ENCODE results near the gene NME7.

Gene NME7

GRCh38 chr1:169092399-169092798 lies 275.2 kb downstream of the NME7 start:
- in situ Hi-C loops (cut with HindIII; ENCODE audit: low sequenced_read_pairs): no loop called here
- no peak for DNase-seq (ENCODE audit: low read depth)
- no peak overlapping the region for H3K4me3 ChIP-seq (ENCODE audit: low read depth, low read length)
- no peak for TF ChIP-seq CTCF (IDR thresholded peaks at IDR 0.05; ENCODE audit: low read depth, low read length, missing control alignments)

GRCh38 chr1:169091480-169091941 lies 276.1 kb downstream of the NME7 start:
- no peak for TF ChIP-seq CTCF (IDR thresholded peaks at IDR 0.05; ENCODE audit: low read depth, low read length, missing control alignments)
- in situ Hi-C loops (cut with HindIII; ENCODE audit: low sequenced_read_pairs): no loop called here

GRCh38 chr1:169090900-169091311 lies 276.7 kb downstream of the NME7 start:
- no peak for TF ChIP-seq CTCF (IDR thresholded peaks at IDR 0.05; ENCODE audit: low read depth, low read length, missing control alignments)
- in situ Hi-C loops (cut with HindIII; ENCODE audit: low sequenced_read_pairs): no loop called here
- H3K4me3 ChIP-seq (ENCODE audit: low read depth, low read length): no peak overlapping the region
- no peak for DNase-seq (ENCODE audit: low read depth)

More at GRCh38 chr1:169091480-169091941, 276.1 kb downstream of the NME7 start:
- DNase-seq (ENCODE audit: low read depth): no peak
- no peak overlapping the region for H3K4me3 ChIP-seq (ENCODE audit: low read depth, low read length)

GRCh38 chr1:169090308-169090899 lies 277.2 kb downstream of the NME7 start:
- no peak for DNase-seq (ENCODE audit: low read depth)
- TF ChIP-seq CTCF (IDR thresholded peaks at IDR 0.05; ENCODE audit: low read depth, low read length, missing control alignments): no peak
- in situ Hi-C loops (cut with HindIII; ENCODE audit: low sequenced_read_pairs): no loop called here
- H3K4me3 ChIP-seq (ENCODE audit: low read depth, low read length): no peak overlapping the region

GRCh38 chr1:169089776-169090175 lies 277.8 kb downstream of the NME7 start:
- in situ Hi-C loops (cut with HindIII; ENCODE audit: low sequenced_read_pairs): no loop called here
- no peak for DNase-seq (ENCODE audit: low read depth)
- H3K4me3 ChIP-seq (ENCODE audit: low read depth, low read length): no peak overlapping the region

GRCh38 chr1:169087876-169088275 lies 279.7 kb downstream of the NME7 start:
- in situ Hi-C loops (cut with HindIII; ENCODE audit: low sequenced_read_pairs): no loop called here

More at GRCh38 chr1:169089776-169090175, 277.8 kb downstream of the NME7 start:
- TF ChIP-seq CTCF (IDR thresholded peaks at IDR 0.05; ENCODE audit: low read depth, low read length, missing control alignments): no peak

More at GRCh38 chr1:169087876-169088275, 279.7 kb downstream of the NME7 start:
- no peak for TF ChIP-seq CTCF (IDR thresholded peaks at IDR 0.05; ENCODE audit: low read depth, low read length, missing control alignments)
- H3K4me3 ChIP-seq (ENCODE audit: low read depth, low read length): no peak overlapping the region
- no peak for DNase-seq (ENCODE audit: low read depth)

Data from astrocyte of the cerebellum (primary cell).